B cell (primary cell): ENCODE data around the gene DGKE. TPM values are rescaled to one million over a fixed set of nuclear protein-coding genes. Genes with fewer than 3 reads are reported as not detected.

Experiments
- ATAC-seq: fragments of 200-7000 bp; cut with Tn5 transposase; one replicate; pipeline ENCODE4 v1.10.0; 2021; ENCODE audit warnings: low read depth, mild to moderate bottlenecking, moderate number of reproducible peaks, moderate library complexity
- CTCF ChIA-PET: fragments of 350-600 bp; sonication (Branson Sonifier 250); formaldehyde crosslinking; loops from one replicate; lab custom pipeline; 2021; ENCODE audit warnings: antibody characterized with exemption, inconsistent platforms; lab: Charles Lee
- POLR2A ChIA-PET: fragments of 350-600 bp; sonication (Branson Sonifier 250); formaldehyde crosslinking; loops from one replicate; lab custom pipeline; 2021; ENCODE audit warnings: antibody characterized with exemption; lab: Charles Lee
- DNase-seq: peaks from one replicate; pipeline ENCODE4 v3.0.0; 2013
- H2AFZ ChIP-seq: 2 replicates; pipeline ENCODE4 v1.6.1; 2012; ENCODE audit warnings: mild to moderate bottlenecking, low read depth, low read length; ENCODE audit not compliant: insufficient read depth, poor library complexity, severe bottlenecking
- H3K27ac ChIP-seq, 2 donors: 1 replicate in 1 of 2; 2 replicates in 1 of 2; pipeline ENCODE4 v1.5.1; 2012 to 2013; ENCODE audit warnings: low read length in 2 of 2, mild to moderate bottlenecking in 2 of 2, moderate library complexity in 1 of 2
- H3K27me3 ChIP-seq, 4 experiments: fragments of 200-600 bp in 1 of 4; sonication (generic) in 1 of 4; replicated peaks in 1 of 4; 1 replicate in 2 of 4; 2 replicates in 2 of 4; pipeline versions ENCODE4 v1.6.1 to v1.7.0; 2013 to 2016; ENCODE audit warnings: low read length in 3 of 4, mild to moderate bottlenecking in 2 of 4, mixed read lengths in 1 of 4, moderate library complexity in 1 of 4; ENCODE audit not compliant: insufficient read depth in 4 of 4, control insufficient read depth in 3 of 4; ENCODE audit errors: control extremely low read depth in 1 of 4
- H3K36me3 ChIP-seq, 2 experiments: replicated peaks in 1 of 2; 1 replicate in 1 of 2; 2 replicates in 1 of 2; pipeline versions ENCODE4 v1.6.1 to v1.7.1; 2013; ENCODE audit warnings: low read length in 1 of 2; ENCODE audit not compliant: insufficient read depth in 2 of 2, control insufficient read depth in 1 of 2; ENCODE audit errors: control extremely low read depth in 1 of 2, extremely low read depth in 1 of 2
- H3K4me1 ChIP-seq, 2 donors: fragments of 200-600 bp in 1 of 2; sonication (generic) in 1 of 2; 1 replicate in 1 of 2; 2 replicates in 1 of 2; pipeline versions ENCODE4 v1.5.1 to v1.6.1; 2013 to 2017; ENCODE audit warnings: low read length in 2 of 2; ENCODE audit not compliant: control insufficient read depth in 2 of 2, insufficient read depth in 2 of 2
- H3K4me2 ChIP-seq: replicated peaks from 2 replicates; pipeline ENCODE3; 2012; ENCODE audit warnings: mild to moderate bottlenecking, low read depth, low read length; ENCODE audit not compliant: poor library complexity, severe bottlenecking
- H3K4me3 ChIP-seq, 5 experiments: fragments of 200-600 bp in 1 of 5; sonication (generic) in 1 of 5; 1 replicate in 3 of 5; 2 replicates in 2 of 5; pipeline versions ENCODE4 v1.5.1 to v1.7.0; 2011 to 2016; ENCODE audit warnings: low read length in 4 of 5, mild to moderate bottlenecking in 4 of 5, low read depth in 2 of 5, control low read depth in 1 of 5, moderate library complexity in 1 of 5; ENCODE audit not compliant: insufficient read depth in 1 of 5; ENCODE audit errors: control extremely low read depth in 1 of 5, extremely low read depth in 1 of 5
- H3K79me2 ChIP-seq: fragments of 200-600 bp; sonication (generic); one replicate; pipeline ENCODE4 v1.6.0; 2016; ENCODE audit warnings: low read length; ENCODE audit not compliant: control insufficient read depth, insufficient read depth
- H3K9ac ChIP-seq: fragments of 200-600 bp; sonication (generic); 2 replicates; pipeline ENCODE4 v1.6.1; 2017; ENCODE audit warnings: mild to moderate bottlenecking, low read length, moderate library complexity
- H3K9me3 ChIP-seq, 3 donors: one replicate each; pipeline versions ENCODE4 v1.6.1 to v1.7.1; 2013; ENCODE audit warnings: low read length in 2 of 3; ENCODE audit not compliant: control insufficient read depth in 2 of 3, insufficient read depth in 1 of 3; ENCODE audit errors: control extremely low read depth in 1 of 3
- H4K20me1 ChIP-seq: 2 replicates; pipeline ENCODE4 v1.6.0; 2012; ENCODE audit warnings: mild to moderate bottlenecking, low read length; ENCODE audit not compliant: insufficient read depth, control insufficient read depth, poor library complexity, severe bottlenecking
- H3K27ac Mint-ChIP-seq: one replicate; pipeline ENCODE4 v1.8.0; 2021; ENCODE audit warnings: mixed read lengths
- H3K27me3 Mint-ChIP-seq: one replicate; pipeline ENCODE4 v1.8.0; 2021; ENCODE audit warnings: mixed read lengths
- H3K4me1 Mint-ChIP-seq: one replicate; pipeline ENCODE4 v1.8.0; 2021; ENCODE audit warnings: mixed read lengths
- H3K4me3 Mint-ChIP-seq: one replicate; pipeline ENCODE4 v1.8.0; 2021; ENCODE audit warnings: mixed read lengths
- H3K9me3 Mint-ChIP-seq: one replicate; pipeline ENCODE4 v1.8.0; 2022; ENCODE audit warnings: mixed read lengths; ENCODE audit not compliant: insufficient read depth
- EZH2 ChIP-seq: IDR thresholded peaks from 2 replicates; pipeline ENCODE4 v1.6.1; 2012; ENCODE audit warnings: borderline replicate concordance, low read depth, mild to moderate bottlenecking, moderate library complexity, low read length; ENCODE audit not compliant: insufficient read depth, poor library complexity, severe bottlenecking
- WGBS: methylation state at CpG from one replicate; pipeline ENCODE4 v1.1.5; 2013; ENCODE audit warnings: missing lambda C conversion rate; ENCODE audit not compliant: insufficient coverage; 5-methylcytosine and 5-hydroxymethylcytosine counted together
- intact Hi-C: fragments of 100-400 bp; cut with micrococcal nuclease; formaldehyde crosslinking; loops from one replicate; pipeline ENCODE4 v1.10.0; 2022
- polyA plus RNA-seq: library from polyadenylated mRNA; depleted of rRNA; stranded (reverse); fragments of >200 nt; gene quantifications from 2 replicates; pipeline ENCODE4 v1.2.3, GENCODE V29; 2012
- total RNA-seq, 2 donors: library from RNA; stranded (reverse); fragments of 120-200 nt in 1 of 2; gene quantifications; 1 replicate in 1 of 2; 2 replicates in 1 of 2; pipeline versions ENCODE4 v1.2.3 to v1.2.4, GENCODE V29; 2013 to 2022
- TF ChIP-seq, protein P1 (sequence below): fragments of 200-600 bp; IDR thresholded peaks from one replicate; pipeline ENCODE4 v1.8.0; 2022; ENCODE audit warnings: antibody characterized with exemption, mild to moderate bottlenecking

The DGKE gene
- total and polyA plus RNA-seq, 2 donors (not counting 1 experiment from before 2014, with no cell fraction given) = 8.9 to 28.1 TPM

GRCh38 chr17:56850591-56850990 is 16.6 kb downstream of the DGKE start:
- Histone ChIP-seq H3K79me2 (no peaks in the 10 kb centered on the region), H3K9ac (no peak overlapping the region), H3K4me1 (no peaks in the 10 kb centered on the region), H3K4me2 (no peak overlapping the region), H3K36me3 (peaks cover 2 to 27% of the 10 kb centered on the region in 2 experiments), H3K9me3 (no peaks in the 10 kb centered on the region), H3K4me3 (no peak overlapping the region), H3K27ac (no peak overlapping the region), H4K20me1 (no peaks in the 10 kb centered on the region), H2AFZ (no peak overlapping the region), H3K27me3 (no peaks in the 10 kb centered on the region)
- DNase-seq (no peak), ATAC-seq (no peak)
- H3K4me1 Mint-ChIP-seq = peaks cover 3% of the 10 kb centered on the region
- POLR2A ChIA-PET = no interaction called here
- intact Hi-C loops = no loop called here
- H3K4me3 Mint-ChIP-seq = no peak overlapping the region
- H3K27ac Mint-ChIP-seq = no peak overlapping the region
- WGBS = 86% methylated on average over 2 of the region's 2 CpGs
- CTCF ChIA-PET = interaction anchor here (0.8 kb wide), 1 partner anchor 89 kb away, joined by 3 read pairs; no protein-coding TSS in a partner anchor
- TF ChIP-seq, protein P1, sequence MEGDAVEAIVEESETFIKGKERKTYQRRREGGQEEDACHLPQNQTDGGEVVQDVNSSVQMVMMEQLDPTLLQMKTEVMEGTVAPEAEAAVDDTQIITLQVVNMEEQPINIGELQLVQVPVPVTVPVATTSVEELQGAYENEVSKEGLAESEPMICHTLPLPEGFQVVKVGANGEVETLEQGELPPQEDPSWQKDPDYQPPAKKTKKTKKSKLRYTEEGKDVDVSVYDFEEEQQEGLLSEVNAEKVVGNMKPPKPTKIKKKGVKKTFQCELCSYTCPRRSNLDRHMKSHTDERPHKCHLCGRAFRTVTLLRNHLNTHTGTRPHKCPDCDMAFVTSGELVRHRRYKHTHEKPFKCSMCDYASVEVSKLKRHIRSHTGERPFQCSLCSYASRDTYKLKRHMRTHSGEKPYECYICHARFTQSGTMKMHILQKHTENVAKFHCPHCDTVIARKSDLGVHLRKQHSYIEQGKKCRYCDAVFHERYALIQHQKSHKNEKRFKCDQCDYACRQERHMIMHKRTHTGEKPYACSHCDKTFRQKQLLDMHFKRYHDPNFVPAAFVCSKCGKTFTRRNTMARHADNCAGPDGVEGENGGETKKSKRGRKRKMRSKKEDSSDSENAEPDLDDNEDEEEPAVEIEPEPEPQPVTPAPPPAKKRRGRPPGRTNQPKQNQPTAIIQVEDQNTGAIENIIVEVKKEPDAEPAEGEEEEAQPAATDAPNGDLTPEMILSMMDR = no peak
- no peak for TF ChIP-seq EZH2
- H3K27me3 Mint-ChIP-seq = no peaks in the 10 kb centered on the region
- H3K9me3 Mint-ChIP-seq = no peaks in the 10 kb centered on the region

- no peaks in the 10 kb centered on the region for H3K27me3 Mint-ChIP-seq
- Histone ChIP-seq H3K27ac (no peak overlapping the region), H3K4me1 (no peaks in the 10 kb centered on the region), H3K36me3 (peaks cover 2 to 27% of the 10 kb centered on the region in 2 experiments), H3K27me3 (no peaks in the 10 kb centered on the region), H3K9me3 (no peaks in the 10 kb centered on the region), H3K4me3 (no peak overlapping the region), H3K9ac (no peak overlapping the region), H4K20me1 (no peaks in the 10 kb centered on the region), H3K79me2 (no peaks in the 10 kb centered on the region), H2AFZ (no peak overlapping the region), H3K4me2 (no peak overlapping the region)
- H3K27ac Mint-ChIP-seq = no peak overlapping the region
- no CpG with 5 or more reads among the region's 3 CpGs for WGBS
- DNase-seq (no peak), ATAC-seq (no peak)
- no peaks in the 10 kb centered on the region for H3K9me3 Mint-ChIP-seq
- POLR2A ChIA-PET = no interaction called here
- no peak overlapping the region for H3K4me3 Mint-ChIP-seq
- H3K4me1 Mint-ChIP-seq = peaks cover 3% of the 10 kb centered on the region
- no peak for TF ChIP-seq EZH2
- TF ChIP-seq, protein P1 = no peak
- intact Hi-C loops = no loop called here
- CTCF ChIA-PET = interaction anchor here (0.8 kb wide), 1 partner anchor 89 kb away, joined by 3 read pairs; no protein-coding TSS in a partner anchor
Measured at GRCh38 chr17:56851008-56851407, 17.1 kb downstream of the DGKE start.
